Measurements from ENCODE around the gene PABPN1L.

Gene PABPN1L

GRCh38 chr16:88870608-88871348, 4.3 kb upstream of the PABPN1L start:
- DNase-seq (ENCODE audit: low read depth) = no peak

- DNase-seq (ENCODE audit: low read depth) = no peak
These were observed 3.2 kb upstream of the PABPN1L start for GRCh38 chr16:88869673-88869980.

- DNase-seq (ENCODE audit: low read depth) = no peak
These were observed 2.7 kb upstream of the PABPN1L start for GRCh38 chr16:88868974-88869672.

GRCh38 chr16:88867581-88868246, 1.3 kb upstream of the PABPN1L start:
- DNase-seq (ENCODE audit: low read depth) = no peak

- no peak for DNase-seq (ENCODE audit: low read depth)
These were observed 718 bp downstream of the PABPN1L start for GRCh38 chr16:88865742-88866141.

- DNase-seq (ENCODE audit: low read depth) = no peak
These were observed 1.1 kb downstream of the PABPN1L start for GRCh38 chr16:88865310-88865709.

- DNase-seq (ENCODE audit: low read depth) = no peak
These were observed 1.9 kb downstream of the PABPN1L start for GRCh38 chr16:88864521-88864920.

GRCh38 chr16:88864099-88864498, 2.4 kb downstream of the PABPN1L start:
- DNase-seq (ENCODE audit: low read depth) = no peak

GRCh38 chr16:88863426-88863825, 3.0 kb downstream of the PABPN1L start:
- no peak for DNase-seq (ENCODE audit: low read depth)

- DNase-seq (ENCODE audit: low read depth) = no peak
These were observed 3.5 kb downstream of the PABPN1L start for GRCh38 chr16:88862968-88863367.

- DNase-seq (ENCODE audit: low read depth) = no peak
These were observed 5.1 kb downstream of the PABPN1L start for GRCh38 chr16:88861359-88861758.

- DNase-seq (ENCODE audit: low read depth) = no peak
These were observed 6.9 kb downstream of the PABPN1L start for GRCh38 chr16:88859381-88860091.

GRCh38 chr16:88857728-88858339, 8.6 kb downstream of the PABPN1L start:
- DNase-seq (ENCODE audit: low read depth) = peak; percentile 71

GRCh38 chr16:88856828-88857727, 9.4 kb downstream of the PABPN1L start, which contains the start of the genes GALNS and TRAPPC2L:
TSS of gene GALNS (minus strand) at chr16:88856947. CDS start at chr16:88856877, 70 bp downstream.
TSS of gene TRAPPC2L (plus strand) at chr16:88857127. CDS start at chr16:88857151, 24 bp downstream.
- peak; percentile 99 for DNase-seq (ENCODE audit: low read depth)

- no peak for DNase-seq (ENCODE audit: low read depth)
These were observed 10.2 kb downstream of the PABPN1L start for GRCh38 chr16:88856122-88856827.

GRCh38 chr16:88855736-88856121, 10.7 kb downstream of the PABPN1L start:
- DNase-seq (ENCODE audit: low read depth) = no peak

- no peak for DNase-seq (ENCODE audit: low read depth)
These were observed 11.3 kb downstream of the PABPN1L start for GRCh38 chr16:88855176-88855575.

GRCh38 chr16:88854306-88855111, 12.0 kb downstream of the PABPN1L start:
- no peak for DNase-seq (ENCODE audit: low read depth)

- no peak for DNase-seq (ENCODE audit: low read depth)
These were observed 13.0 kb downstream of the PABPN1L start for GRCh38 chr16:88853325-88853941.

Data from activated T-cell treated with anti-CD3 and anti-CD28 coated beads for 1 hour (primary cell).